ENCODE results near the gene INTS4. TPM values are rescaled to one million over a fixed set of nuclear protein-coding genes. Genes with fewer than 3 reads are reported as not detected.

Gene INTS4
- total and polyA plus RNA-seq, 10 of the 15 experiments (the other 5 are each of a cell fraction or from before 2014, with no cell fraction given): 20.2 to 50.5 (median 40.0) TPM

- ChIA-PET POLR2A (no interaction called here), SMC1A (ENCODE audit: uncharacterized antibody, unreplicated experiment) (no interaction called here), RAD21 (ENCODE audit: unreplicated experiment) (no interaction called here), CTCF (no interaction called here)
- Histone ChIP-seq H3K27ac (ENCODE audit: control insufficient read depth, insufficient read depth) (no peak overlapping the region), H4K20me1 (ENCODE audit: control insufficient read depth, insufficient read depth) (no peaks in the 10 kb centered on the region), H3K4me3 (no peak overlapping the region), H3K79me2 (ENCODE audit: control insufficient read depth, insufficient read depth, low read length) (no peaks in the 10 kb centered on the region), H3K36me3 (ENCODE audit: control insufficient read depth in 2 of 2, insufficient read depth in 2 of 2, low read length in 1 of 2) (peaks cover 2 to 11% of the 10 kb centered on the region in 2 experiments; a peak in 2 of 4 replicates), H3K4me1 (ENCODE audit: control insufficient read depth, insufficient read depth, low read length) (no peaks in the 10 kb centered on the region; the same call in 1 of the 2 replicates), H3K27me3 (replicated peaks in 1 of 2; ENCODE audit: control insufficient read depth in 2 of 2, insufficient read depth in 2 of 2, low read length in 1 of 2) (no peaks in the 10 kb centered on the region), H3K4me2 (ENCODE audit: control insufficient read depth, insufficient read depth) (no peak overlapping the region), H2AFZ (ENCODE audit: control insufficient read depth, low read depth, low read length) (no peak overlapping the region), H3K9ac (ENCODE audit: control insufficient read depth, insufficient read depth, low read length) (no peak overlapping the region), H3K9me3 (replicated peaks; ENCODE audit: control insufficient read depth, insufficient read depth, low read length) (no peaks in the 10 kb centered on the region)
- 97% methylated on average over 2 of the region's 2 CpGs for WGBS (ENCODE audit: insufficient coverage, insufficient replicate concordance, low lambda C conversion rate, missing lambda C conversion rate)
- intact Hi-C loops (cut with micrococcal nuclease; ENCODE audit: unreplicated experiment): no loop called here
- no TSS peak for BruUV-seq (replicated peaks)
- TF ChIP-seq PAX5 (IDR thresholded peaks at IDR 0.05; ENCODE audit: borderline replicate concordance, low read depth, low read length) (no peak), USF1 (IDR thresholded peaks at IDR 0.05; ENCODE audit: borderline replicate concordance, extremely low read length, insufficient read depth, low read depth, low read length) (no peak), NBN (IDR thresholded peaks at IDR 0.05) (no peak)
- TF ChIP-seq, protein P1, sequence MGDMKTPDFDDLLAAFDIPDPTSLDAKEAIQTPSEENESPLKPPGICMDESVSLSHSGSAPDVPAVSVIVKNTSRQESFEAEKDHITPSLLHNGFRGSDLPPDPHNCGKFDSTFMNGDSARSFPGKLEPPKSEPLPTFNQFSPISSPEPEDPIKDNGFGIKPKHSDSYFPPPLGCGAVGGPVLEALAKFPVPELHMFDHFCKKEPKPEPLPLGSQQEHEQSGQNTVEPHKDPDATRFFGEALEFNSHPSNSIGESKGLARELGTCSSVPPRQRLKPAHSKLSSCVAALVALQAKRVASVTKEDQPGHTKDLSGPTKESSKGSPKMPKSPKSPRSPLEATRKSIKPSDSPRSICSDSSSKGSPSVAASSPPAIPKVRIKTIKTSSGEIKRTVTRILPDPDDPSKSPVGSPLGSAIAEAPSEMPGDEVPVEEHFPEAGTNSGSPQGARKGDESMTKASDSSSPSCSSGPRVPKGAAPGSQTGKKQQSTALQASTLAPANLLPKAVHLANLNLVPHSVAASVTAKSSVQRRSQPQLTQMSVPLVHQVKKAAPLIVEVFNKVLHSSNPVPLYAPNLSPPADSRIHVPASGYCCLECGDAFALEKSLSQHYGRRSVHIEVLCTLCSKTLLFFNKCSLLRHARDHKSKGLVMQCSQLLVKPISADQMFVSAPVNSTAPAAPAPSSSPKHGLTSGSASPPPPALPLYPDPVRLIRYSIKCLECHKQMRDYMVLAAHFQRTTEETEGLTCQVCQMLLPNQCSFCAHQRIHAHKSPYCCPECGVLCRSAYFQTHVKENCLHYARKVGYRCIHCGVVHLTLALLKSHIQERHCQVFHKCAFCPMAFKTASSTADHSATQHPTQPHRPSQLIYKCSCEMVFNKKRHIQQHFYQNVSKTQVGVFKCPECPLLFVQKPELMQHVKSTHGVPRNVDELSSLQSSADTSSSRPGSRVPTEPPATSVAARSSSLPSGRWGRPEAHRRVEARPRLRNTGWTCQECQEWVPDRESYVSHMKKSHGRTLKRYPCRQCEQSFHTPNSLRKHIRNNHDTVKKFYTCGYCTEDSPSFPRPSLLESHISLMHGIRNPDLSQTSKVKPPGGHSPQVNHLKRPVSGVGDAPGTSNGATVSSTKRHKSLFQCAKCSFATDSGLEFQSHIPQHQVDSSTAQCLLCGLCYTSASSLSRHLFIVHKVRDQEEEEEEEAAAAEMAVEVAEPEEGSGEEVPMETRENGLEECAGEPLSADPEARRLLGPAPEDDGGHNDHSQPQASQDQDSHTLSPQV (IDR thresholded peaks at IDR 0.05): no peak
- in situ Hi-C loops (cut with MboI): no loop called here
- no peak for ATAC-seq
- DNase-seq (ENCODE audit: low read depth, low spot score): no peak
- FAIRE-seq: no peak
These were observed 27.3 kb downstream of the INTS4 start for GRCh38 chr11:77967121-77967520.

Data from GM12878 (cell line).